T follicular helper cell (primary cell): ENCODE data around the gene TFEC.
"Not testable (repeated sequence)": the region's sequence is repeated elsewhere in the genome, so short reads cannot be mapped to it uniquely, and the experiment has no call there.

Experiments used
- DNase-seq: peaks from one replicate; pipeline ENCODE4 v3.0.0-alpha.2; 2020; ENCODE audit warnings: low read depth

TFEC gene

DNA sequence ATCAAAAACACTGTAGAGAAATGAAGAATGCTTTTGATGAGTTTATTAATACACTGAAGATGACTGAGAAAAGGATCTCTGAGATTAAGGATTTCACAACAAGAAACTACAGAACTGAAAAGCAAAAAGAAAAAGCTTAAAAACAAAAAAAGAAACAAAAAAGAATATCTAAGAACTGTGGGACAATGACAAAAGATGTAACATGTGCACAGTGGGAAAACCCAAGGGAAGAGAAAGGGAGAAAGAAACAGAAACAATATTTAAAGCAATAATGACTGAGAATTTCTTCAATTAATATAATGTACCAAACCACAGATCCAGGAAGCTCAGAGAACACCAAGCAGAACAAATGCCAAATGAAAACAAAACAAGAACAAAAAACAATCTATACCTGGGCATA, 42.2 kb downstream of the TFEC start:
- no peak for DNase-seq

DNA sequence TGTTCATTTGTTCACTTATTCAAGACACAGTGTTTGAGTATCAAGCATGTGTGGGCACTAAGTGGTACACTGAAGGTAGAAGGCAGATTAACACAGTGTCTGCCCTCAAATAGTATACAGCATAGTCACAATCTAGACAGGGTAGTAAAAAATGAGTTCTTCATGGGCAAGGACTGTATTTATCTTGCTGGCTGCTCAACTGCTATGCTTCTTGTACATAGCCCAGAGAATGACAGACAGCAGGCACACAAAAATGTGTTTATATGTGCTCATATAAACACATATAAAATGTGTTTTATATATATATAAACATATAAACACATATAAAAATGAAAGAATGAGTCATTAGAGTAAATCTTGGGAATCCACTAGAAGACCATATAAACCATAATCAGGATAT, 43.1 kb downstream of the TFEC start:
- DNase-seq: no peak

DNA sequence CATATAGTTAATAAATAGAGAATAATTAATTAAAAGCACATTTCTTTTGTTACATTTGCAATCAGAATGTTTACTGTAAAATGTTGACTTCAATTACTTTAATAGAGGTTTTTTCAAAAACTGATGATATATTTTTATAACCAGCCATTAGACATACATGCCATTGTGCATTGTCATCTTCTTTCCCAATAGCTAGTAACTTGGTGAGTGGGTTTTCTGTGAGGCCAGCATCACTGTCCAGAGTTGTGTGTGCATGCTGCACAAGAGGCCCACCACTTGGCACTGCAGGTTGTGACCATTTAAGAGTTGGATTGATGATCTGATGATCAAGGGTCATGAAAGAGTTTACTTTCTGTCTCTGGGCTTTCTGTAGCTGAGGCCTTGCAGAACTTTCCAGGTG, 46.5 kb downstream of the TFEC start:
- no peak for DNase-seq

DNA sequence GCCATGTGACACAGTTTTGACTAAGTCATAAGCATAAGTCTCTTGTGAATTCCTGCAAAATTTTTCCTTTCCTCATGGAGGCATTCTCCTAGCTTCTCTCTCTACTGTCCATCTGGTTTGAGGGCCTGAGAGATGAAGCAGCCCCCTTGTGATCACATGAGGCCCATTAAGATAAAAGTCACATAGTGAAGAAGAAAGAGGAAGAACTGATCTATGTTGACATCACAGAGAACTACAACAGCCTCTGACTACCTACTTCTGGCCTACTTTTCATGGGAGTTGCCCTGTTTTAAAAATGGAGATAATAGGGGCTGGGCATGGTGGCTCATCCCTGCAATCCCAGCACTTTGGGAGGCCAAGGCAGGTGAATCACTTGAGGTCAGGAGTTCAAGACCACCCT, 50.4 kb downstream of the TFEC start:
- no peak for DNase-seq

DNA sequence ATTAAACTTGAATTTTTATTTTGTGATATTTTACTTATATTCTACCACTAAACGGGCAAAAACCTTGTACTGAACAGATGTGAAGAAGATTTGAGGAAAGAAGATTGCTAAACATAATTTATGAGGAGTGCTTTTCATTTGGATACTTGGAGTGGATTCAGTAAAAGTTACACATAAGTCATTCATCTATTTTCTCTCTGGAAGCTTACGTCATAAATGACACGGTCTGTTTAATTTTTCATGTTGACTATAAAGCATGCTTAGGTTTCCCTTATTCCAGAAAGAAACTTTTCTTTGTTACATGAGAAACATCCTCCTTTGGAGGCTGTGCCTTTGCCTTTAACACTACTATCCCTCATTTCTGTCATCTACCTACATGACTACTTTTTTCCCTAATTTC, 53.9 kb downstream of the TFEC start:
- DNase-seq: no peak

DNA sequence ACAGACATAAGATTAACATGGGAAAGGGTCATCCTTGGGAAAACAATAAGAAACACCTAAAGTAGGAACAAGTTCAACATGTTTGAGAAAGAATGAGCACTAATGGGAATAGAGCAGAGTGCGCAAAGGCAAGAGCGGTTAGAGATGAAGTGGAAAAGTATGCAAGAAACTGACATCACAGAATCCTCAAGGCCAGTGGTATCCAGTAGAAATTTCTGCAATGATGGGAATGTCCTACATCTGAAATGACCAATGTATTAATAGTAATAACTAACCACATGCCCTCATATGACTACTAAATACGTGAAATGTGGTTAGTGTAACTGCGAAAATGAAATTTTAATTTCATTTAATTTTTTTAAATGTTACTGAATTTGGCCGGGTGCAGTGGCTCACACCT, 54.8 kb downstream of the TFEC start:
- no peak for DNase-seq

DNA sequence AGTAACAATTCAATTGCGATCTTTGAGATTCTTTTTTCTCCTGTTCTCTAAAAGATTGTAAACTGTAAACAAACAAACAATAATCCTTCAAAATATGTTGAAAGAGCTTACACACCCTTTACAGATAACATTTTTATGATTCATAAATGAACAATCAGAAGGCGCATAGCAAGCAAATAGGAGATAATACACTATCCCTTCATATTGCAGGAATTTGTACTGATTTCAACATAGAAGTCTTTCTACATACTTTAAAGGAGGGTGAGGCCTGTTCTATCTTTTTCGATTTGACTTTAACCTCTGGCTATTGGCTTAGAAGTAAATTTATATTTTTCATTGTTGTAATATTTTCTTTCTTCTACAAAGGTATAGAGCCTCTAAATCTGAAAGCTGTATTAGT, 57.2 kb downstream of the TFEC start:
- DNase-seq: no peak

DNA sequence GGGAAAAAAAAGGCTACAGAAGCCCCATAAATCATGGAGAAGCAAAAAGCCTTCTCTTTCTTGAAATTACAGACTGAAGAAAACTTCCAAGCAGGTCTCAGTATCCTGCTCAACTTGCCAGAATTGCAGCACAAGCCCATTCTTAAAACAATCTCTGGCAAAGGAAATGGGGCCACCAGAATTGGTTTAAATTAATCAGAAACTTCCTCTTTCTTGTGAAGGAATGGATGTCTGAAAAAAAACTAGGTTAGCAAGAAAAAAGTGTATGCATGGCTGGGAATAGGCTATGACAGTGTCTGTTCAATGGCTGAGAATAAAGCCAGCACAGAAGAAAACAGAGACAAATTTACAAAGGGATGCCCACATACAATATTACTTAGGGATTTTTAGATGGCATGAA, 59.1 kb downstream of the TFEC start:
- DNase-seq: no peak

DNA sequence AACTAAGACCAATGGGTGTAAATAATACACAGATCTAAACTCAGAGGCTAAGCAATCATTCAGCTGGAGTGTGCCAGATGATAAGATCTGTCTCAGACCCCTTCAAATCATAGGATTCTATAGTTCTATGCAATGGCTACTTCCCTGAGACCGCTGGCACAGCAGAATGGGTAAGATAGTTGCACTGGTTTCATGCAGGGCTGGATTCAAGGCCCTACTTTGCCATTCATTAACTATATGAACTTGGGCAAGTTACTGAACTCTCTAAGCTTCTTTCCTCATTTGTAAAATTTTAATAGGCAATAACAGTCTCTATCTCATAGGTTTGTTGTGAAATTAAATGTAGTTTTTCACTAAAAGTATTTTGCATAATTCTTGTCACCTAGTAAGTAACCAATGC, 62.0 kb downstream of the TFEC start:
- DNase-seq: no peak

DNA sequence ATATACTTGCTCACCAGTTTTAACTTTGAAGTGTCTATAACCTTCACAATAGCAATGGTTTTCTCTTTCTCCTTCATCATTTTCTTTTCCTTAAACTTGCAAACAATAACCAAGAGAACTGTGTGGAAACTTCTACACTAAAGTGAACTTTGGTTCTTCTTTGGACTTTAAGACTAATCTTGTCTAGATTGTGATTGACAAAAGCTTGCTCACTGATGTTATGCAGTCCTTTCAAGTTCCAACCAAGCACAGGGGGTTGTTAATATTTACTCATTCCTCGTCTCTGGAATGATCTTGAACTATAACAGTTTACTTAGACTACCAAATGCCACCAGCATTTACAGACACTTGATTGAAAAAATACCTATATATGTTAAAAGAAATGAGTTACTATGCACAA, 62.4 kb downstream of the TFEC start:
- DNase-seq: no peak

DNA sequence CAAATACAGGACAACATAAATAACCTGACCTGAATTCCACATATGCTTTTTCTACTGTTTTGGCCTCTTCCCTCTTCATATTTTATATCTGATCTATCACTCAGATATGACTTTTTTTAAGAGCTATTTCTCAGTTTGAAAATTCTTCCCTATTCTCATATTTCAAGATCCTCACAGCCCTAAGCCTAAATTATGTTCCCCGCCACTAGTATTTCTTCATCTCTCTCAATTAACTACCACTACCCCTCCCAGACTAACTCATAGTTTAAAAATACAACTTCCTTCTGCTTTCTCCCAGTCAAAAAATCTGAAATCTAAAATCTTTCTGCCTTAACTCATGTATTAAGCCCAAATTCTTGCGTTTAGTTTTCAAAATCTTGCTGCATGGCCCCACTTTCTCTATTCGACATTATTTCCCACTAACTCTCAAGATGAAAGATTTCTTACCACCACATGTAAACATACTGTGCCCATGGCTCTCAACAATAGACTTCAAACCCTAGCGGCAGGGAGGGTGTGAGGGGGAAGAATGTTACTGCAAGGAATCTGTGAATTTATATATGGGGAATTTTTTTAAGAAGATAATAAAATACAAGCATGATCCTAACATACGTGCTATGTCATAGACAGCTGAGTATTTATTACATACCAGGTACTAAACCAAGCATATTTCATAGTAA, 64.6 kb downstream of the TFEC start:
- no peak for DNase-seq

DNA sequence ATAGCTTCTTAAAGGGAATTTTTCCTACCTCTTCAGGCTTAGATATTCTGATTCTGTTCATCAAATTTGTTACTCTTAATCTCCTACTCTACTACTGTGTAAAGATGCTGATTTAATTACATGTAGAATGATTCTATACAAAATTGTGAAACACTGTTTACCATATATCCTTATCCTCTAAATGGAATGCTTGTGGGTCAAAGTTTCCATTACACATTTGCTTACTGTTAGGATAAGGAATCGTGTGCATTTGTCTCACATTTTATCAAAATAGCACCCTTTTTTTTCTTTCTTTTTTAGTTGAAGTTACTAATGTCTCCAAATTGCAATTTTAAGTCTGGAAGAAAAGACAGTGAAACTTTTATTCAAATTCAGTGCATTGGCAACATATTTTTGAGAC, 65.3 kb downstream of the TFEC start:
- no peak for DNase-seq

DNA sequence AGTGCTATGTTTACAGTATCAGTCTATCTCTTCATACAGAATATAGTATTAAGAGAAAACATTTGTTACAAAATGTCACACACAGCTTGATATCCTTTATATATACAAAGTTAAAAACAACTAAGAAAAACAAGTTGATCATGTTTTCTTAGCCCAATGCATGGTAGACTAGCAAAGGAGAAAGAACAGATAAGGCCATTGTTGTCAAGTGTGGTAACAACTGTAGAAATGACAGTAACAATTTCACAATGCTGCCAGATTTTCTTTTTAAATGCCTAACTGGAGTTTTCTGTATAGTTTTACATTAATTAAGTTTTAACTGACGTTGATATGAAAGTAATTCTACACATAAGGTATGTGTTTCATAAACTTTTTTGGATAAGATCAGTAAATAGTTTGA, 65.8 kb downstream of the TFEC start:
- DNase-seq: no peak

DNA sequence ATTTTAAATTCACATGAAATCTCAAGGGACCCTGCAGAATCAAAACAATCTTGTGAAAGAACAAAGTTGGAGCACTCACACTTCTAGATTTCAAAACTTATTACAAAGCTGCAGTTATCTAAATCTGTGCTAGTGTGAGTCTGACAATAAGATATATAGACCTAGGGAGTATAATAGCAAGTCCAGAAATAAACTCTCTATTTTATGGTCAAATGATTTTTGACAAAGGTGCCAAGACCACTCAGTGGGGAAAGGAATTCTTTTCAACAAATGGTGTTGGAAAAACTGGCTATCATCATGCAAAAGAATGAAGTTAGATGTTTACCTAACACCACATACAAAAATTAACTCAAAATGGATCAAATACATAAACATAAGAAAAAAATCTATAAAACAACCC, 68.2 kb downstream of the TFEC start:
- no peak for DNase-seq

DNA sequence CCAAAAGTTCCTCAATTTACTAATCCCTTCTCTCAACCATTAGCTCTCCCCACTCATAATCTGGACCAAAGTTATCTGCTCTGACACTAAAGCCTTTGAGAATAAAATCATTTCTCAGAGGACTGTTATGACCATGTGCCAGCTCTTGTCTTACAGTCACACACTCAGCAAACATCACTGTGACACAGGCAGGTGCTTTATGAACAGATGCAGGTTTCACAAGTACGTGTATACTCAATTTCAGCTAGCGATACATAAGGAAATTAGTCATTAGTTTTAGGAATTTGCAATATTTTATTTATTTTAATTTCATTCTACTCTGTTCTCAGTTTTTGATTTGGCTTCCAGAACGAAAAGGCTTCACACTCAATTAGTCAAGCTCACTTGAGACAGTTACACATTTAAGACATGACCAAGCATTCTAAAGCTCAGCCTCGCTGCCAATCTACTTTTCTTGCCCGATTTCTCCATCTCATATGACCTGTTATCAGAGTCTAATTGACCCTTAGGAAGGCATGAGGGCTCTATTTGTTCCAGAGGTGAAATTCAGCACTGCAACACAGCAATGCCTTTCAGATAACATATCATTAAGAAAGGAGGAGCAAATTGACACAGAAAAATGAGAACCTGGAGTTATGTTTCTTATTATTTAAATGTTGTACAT, 76.8 kb downstream of the TFEC start:
- DNase-seq: no peak

DNA sequence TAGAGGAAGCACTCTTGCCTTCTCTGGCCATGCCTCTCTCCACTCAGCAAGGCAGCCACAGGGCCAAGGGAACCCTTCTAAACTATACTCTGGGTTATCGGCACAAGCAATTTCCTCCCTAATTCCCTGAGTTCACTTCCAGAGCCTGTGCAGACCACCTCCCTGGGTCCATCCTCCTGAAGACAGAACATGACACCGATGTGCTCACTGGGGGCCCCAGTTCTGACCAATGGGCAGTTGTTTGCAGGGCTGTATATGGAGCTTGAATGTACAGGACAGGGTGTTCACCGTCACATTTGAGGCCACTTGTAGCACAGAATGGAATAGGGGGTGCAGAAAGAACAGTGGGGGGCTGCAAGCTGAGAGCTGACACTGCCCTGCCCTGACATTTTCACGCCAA, 77.7 kb downstream of the TFEC start:
- no peak for DNase-seq

DNA sequence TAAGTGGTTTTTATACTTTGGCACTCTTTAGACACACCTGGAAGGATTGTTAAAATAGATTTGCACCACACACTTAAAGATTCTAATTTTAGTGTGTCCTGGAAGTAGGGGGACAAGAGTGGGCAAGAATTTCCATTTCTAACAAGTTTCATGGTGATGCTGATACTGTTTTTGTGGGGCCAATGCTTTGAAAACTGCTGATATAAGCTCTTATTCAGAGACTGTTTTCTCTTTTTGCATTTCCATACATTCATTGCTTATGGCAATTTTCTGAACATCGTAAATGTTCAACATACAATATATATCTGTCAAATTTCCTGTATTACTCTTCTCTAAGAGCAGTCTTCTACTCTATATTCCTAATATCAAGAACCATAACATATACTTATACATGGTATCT, 79.0 kb downstream of the TFEC start:
- DNase-seq: no peak

DNA sequence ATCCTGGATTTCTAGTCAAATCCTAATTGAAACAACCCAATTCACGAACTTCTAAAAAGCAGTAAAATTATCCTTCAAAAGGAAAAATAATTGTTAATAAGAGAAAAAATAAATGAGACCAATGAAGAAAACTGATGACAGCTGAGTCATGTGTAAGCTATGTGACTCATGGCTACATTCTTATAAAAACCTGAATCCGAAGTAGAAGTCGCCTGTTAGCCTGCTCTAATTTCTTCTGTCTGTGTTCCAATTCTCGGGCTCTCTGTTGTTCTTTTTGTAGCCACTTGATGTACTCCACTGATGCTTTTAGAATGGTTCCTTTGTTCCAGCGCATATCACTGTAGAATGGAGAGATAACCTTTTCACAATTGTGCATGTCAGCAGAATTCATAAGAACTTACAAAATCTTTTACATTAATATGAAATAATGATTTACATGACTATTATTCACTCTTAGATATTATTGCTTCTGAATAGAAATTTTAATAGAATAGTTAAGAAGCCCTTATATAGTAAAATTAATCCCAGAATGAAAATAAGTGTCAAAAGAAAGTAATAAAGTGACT, 88.8 kb downstream of the TFEC start:
- no peak for DNase-seq

DNA sequence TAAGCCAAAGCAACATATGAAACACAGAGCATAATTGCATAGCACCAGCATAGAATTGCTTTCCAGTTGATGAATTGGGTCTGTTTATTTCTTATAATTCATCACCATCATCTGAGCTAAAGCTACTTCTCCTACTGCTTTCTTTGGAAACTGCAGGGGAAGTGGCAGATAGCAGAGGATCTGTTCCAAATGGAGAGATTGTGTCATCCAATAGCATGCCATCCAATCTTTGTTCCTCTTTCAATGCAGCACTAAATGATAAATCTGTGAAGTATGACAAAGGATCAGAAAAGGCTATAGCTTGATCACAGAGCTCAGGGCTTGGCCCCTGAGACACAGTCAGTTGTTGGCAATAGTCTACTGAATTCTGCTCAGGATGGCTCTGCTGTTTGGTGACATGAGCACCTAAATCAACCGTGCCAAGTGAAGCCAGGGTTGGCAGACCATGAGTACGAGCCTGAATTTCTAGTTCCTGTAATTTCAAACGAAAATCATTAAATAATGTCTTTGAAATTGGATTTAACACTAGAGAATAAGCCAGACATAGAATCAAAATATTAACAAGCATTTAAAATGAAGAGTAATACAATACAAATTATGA, 90.0 kb downstream of the TFEC start:
- no peak for DNase-seq

DNA sequence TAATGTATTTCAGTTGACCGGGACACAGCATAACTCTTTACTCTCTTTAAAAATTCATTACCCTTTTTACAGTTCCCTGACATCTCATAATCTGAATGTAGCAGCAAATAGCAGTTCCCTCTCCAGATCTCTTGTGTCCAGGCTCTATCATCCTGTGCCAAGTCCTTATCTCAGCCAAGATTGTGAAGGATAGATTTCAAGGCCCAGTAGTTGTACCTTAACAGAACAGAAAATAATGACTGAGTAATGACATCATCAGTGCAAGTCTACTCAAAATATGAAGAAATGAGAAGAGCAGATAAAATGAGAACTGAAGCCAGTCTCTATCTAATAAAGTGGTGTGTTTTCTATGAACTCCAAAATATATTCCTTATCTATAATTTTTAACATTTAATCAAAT, 92.6 kb downstream of the TFEC start:
- no peak for DNase-seq

DNA sequence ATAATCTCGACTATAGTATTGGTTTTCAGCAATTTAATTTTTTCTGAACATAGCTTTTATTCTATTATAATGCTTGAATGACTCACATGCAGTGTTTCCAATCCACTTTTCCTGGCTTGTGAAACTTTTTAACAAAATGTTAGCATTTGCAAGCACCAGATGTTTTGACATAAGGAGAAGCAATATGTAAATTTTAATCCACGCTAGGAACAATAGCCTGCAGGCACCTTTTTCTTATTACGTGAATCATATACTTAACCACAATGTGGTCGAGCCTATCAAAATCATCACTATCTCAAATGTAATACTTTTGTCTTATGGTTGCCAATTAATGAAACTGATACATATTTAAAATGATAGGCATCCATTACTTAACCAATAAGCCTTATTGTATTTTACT, 97.1 kb downstream of the TFEC start:
- DNase-seq: no peak

DNA sequence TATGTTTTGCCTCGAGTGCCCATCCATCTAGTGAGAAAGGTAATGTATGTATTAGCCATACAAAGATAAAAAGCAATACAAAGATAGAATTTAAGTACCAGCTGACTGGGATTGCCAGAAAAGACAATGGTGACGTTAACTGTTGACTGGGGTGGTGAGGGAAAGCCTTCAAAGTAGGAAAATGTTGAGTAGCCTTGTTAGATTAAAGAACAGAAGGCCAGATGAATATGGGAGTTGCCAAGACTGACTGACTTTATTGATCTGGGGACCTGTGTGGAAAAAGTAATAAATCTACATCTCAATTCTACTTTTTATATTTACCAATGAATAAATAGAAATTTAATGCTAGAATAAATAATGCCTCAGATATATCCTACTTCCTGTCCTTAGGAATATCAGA, 97.7 kb downstream of the TFEC start:
- no peak for DNase-seq

DNA sequence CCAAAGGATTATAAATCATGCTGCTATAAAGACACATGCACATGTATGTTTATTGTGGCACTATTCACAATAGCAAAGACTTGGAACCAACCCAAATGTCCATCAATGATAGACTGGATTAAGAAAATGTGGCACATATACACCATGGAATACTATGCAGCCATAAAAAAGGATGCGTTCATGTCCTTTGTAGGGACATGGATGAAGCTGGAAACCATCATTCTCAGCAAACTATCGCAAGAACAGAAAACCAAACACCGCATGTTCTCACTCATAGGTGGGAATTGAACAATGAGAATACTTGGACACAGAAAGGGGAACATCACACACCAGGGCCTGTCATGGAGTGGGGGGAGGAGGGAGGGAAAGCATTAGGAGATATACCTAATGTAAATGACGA, 100.4 kb downstream of the TFEC start:
- not testable (repeated sequence) for DNase-seq
